HG02943 (cell line): ENCODE measurements around the gene GFI1B.
"Not testable (repeated sequence)": the region's sequence is repeated elsewhere in the genome, so short reads cannot be mapped to it uniquely, and the experiment has no call there.

ENCODE experiments used
- ATAC-seq: cut with Tn5 transposase; IDR thresholded peaks from one replicate; pipeline ENCODE4 v1.9.1; 2021; ENCODE audit warnings: mild to moderate bottlenecking, low read depth, moderate library complexity; ENCODE audit not compliant: unreplicated experiment

GFI1B gene

DNA sequence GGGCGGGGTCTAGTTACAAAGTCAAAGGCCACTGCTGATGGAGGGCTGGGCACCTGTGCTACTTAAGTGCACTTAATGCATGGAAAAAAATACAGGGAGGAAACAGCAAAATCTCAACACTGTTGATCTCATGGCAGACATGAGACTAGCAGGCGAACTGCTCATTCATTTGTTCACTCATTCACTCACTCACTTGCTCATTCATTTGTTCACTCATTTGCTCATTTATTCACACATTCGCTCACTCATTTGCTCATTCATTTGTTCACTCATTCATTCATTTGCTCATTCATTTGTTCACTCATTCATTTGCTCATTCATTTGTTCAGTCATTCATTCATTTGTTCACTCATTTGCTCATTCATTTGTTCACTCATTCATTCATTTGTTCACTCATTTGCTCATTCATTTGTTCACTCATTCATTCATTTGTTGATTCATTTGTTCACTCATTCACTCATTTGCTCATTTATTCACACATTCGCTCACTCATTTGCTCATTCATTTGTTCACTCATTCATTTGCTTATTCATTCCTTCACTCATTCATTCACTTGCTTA is 11.6 kb downstream of the GFI1B start:
- not testable (repeated sequence) for ATAC-seq

GRCh38 chr9:132990781-132991180 is 12.3 kb downstream of the GFI1B start:
- ATAC-seq = no peak

GRCh38 chr9:132991351-132992300 is 13.1 kb downstream of the GFI1B start:
- ATAC-seq = no peak

DNA sequence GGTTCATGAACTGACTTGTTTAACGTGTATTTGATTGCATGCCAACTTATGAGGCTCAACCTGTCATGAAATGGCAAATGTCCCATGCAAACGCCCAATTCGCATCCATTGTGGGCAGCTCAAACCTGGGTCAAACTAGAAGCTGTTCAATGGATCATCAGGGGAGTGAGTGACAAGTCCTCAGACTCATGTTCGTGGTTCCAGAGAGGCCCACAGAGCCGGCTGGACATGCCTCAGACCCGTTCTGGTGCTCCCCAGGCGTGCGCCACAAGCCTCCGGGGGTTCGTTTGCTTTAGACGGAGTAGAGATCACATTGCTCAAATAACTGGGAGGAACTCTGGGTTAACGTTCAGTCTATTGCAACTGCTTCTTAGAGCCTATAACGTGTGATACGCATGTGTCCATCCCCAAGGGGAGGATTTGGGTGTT is 15.0 kb downstream of the GFI1B start:
- ATAC-seq = no peak

- no peak for ATAC-seq
Measured at GRCh38 chr9:132994410-132995120, 16.1 kb downstream of the GFI1B start.

- ATAC-seq = no peak
Measured at GRCh38 chr9:132995121-132995420, 16.6 kb downstream of the GFI1B start.

- no peak for ATAC-seq
Measured at GRCh38 chr9:132995879-132996278, 17.4 kb downstream of the GFI1B start.

- no peak for ATAC-seq
Measured at GRCh38 chr9:132996526-132996925, 18.0 kb downstream of the GFI1B start.

DNA sequence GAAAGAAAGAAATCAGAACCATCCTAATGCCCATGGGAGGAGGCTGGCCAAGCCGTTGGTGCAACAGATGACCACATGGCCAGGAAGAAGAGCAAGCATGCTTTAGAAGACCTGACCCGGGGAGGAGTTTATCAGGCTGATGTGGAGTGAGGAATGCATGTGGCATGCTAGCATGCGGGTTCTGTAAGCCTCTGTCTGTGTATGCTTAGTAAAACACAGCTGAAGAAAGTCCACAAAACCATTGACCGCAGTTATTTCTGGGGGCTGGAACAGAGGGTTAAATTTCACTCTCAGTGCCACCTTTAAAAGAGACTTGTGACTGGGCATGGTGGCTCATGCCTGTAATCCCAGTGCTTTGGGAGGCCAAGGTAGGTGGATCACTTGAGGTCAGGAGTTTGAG is 19.1 kb downstream of the GFI1B start:
- no peak for ATAC-seq

DNA sequence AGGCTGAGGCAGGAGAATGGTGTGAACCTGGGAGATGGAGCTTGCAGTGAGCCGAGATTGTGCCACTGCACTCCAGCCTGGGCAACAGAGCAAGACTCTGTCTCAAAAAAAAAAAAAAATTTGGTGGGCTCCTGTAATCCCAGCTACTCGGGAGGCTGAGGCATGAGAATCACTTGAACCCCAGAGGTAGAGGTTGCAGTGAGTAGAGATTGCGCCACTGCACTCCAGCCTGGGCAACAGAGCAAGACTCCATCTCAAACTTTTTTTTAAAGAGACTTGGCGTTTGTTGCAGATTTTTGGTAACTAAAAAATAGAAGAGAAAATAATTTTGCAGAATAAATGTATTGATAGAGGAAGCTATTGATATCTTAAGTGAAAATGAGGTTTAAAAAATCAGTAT is 19.7 kb downstream of the GFI1B start:
- ATAC-seq = not testable (repeated sequence)

- no peak for ATAC-seq
Measured at GRCh38 chr9:132998831-132999635, 20.5 kb downstream of the GFI1B start.

- no peak for ATAC-seq
Measured at GRCh38 chr9:133002147-133003070, 23.9 kb downstream of the GFI1B start.

GRCh38 chr9:133003071-133003461 is 24.6 kb downstream of the GFI1B start:
- ATAC-seq = no peak

GRCh38 chr9:133003671-133004090 is 25.2 kb downstream of the GFI1B start:
- no peak for ATAC-seq

DNA sequence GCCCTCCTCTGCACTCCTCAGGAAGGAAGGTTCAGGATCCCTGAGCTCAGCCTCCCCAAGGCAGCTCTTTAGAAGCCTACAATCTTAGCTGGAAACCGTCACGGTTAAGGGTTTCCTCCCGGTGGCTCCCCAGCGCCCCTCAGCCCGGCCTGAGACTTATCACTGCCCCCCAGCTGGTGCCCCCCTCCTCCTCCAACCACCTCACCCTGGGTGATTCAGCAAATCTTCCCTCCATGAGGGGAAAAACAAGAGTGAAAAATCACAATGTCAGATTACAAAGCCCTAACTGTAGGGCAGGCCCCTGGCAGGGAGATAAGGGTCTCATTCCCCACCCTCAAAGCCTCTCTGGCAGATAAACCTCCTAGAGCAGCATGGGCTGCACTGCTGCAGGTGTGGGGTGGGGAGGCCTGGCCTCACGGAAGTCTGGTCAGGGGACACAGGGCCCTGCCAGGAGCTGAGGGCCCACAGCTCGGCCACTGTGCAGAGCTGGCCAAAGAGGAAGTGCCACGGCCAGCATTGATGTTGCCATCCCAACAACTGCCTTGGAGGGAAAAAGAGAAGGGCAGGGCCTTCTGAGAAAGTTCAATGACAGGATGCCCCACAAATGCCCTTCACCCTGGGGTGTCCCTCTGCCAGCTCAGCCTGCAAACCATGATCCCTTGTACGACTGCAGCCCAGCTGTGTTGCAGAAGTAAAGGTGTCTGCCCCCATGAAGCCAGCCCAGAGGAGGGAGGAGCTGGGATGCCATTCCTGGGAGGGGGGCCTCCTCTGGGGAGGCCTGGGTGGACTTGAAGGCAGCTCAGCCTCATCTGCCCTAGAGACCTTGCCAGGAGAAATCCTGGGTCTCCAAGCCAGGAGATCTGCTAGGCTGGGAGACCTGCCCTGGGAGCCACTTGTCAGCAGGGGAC is 25.9 kb downstream of the GFI1B start:
- no peak for ATAC-seq

GRCh38 chr9:133004999-133005760 is 26.7 kb downstream of the GFI1B start:
- no peak for ATAC-seq

DNA sequence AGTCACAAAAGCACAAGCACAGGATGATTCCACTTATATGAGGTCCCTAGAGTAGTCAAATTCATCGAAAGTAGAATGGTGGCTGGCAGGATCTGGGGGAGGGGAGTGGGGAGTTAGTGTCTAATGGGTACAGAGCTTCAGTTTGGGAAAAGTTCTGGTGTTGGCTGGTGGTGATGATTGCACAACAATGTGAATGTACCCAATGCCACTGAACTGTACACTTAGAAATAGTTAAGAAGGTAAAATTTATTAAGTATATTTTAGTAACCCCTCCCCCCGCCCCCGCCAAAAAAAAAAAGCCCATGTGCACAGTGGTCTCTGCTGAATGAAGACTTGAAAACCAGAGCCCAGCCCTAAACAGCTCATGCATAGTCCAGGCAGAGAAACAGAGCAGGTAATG is 27.5 kb downstream of the GFI1B start:
- ATAC-seq = no peak
